ENCODE results near the gene CFAP92. TPM values are rescaled to one million over a fixed set of nuclear protein-coding genes. Genes with fewer than 3 reads are reported as not detected.

The CFAP92 gene
- total and polyA plus RNA-seq, 2 donors (not counting 3 experiments of a cell fraction or from before 2014, with no cell fraction given), result 0.04 to 0.62 TPM

DNA sequence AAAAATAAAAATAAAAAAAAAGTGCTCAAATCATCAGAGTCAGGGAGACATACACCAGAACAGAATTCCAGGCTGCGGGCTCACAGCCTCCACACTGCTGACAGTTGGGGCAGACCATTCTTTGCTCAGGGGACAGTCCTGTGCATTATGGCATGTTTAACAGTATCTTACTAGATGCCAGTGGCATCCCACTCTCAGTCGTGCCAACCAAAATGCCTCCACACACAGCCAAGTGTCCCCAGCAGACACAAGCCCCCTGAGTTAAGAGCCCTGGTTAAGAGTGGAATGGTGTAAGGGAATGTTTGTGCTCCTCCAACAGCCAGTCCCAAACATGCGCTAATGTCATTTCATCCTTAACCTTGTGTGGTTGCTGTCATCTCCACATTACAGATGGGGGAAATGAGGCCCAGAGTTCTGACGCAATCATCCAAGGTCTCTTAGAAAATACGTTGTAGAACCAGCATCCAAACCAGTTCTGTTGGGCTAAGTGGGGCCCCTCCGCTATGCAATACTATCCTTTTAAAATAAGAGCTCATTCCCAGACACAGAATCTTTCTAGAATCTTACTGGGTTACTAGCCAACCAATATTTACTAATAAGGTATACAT, 26.0 kb downstream of the CFAP92 start:
- Histone ChIP-seq H3K9me1 (replicated peaks; ENCODE audit: control insufficient read depth, extremely low read depth, insufficient read depth, low read length) (no peaks in the 10 kb centered on the region), H3K27ac (ENCODE audit: insufficient read depth, low read depth, low read length) (no peak overlapping the region), H3K9me3 (replicated peaks; ENCODE audit: control insufficient read depth, insufficient read depth, low read length) (no peaks in the 10 kb centered on the region), H4K20me1 (replicated peaks; ENCODE audit: control insufficient read depth, extremely low read depth, insufficient read depth, low read length) (no peaks in the 10 kb centered on the region), H2AFZ (ENCODE audit: low read depth, low read length) (no peak overlapping the region), H3K27me3 (ENCODE audit: control insufficient read depth in 2 of 2, insufficient read depth in 2 of 2, low read length in 2 of 2) (no peaks in the 10 kb centered on the region), H3K4me3 (replicated peaks in 1 of 3; ENCODE audit: insufficient read depth in 1 of 3, low read depth in 1 of 3, low read length in 3 of 3) (no peak overlapping the region), H3K36me3 (ENCODE audit: control insufficient read depth in 2 of 2, extremely low read depth in 1 of 2, insufficient read depth in 2 of 2, low read length in 2 of 2) (no peaks in the 10 kb centered on the region), H3K4me1 (ENCODE audit: control insufficient read depth, extremely low read depth, insufficient read depth, low read length) (no peaks in the 10 kb centered on the region), H3K9ac (replicated peaks; ENCODE audit: extremely low read depth, insufficient read depth, low read length) (no peak overlapping the region), H3K79me2 (ENCODE audit: control insufficient read depth, insufficient read depth, low read length) (no peaks in the 10 kb centered on the region), H3K4me2 (ENCODE audit: insufficient read depth, low read length) (no peak overlapping the region)
- BruUV-seq (replicated peaks), result no TSS peak
- intact Hi-C loops (cut with micrococcal nuclease), result no loop called here
- CTCF ChIA-PET, result interaction anchor here (3.5 to 6.0 kb wide), 2 partner anchors 86 to 195 kb away, joined by 60 to 121 read pairs; no protein-coding TSS in a partner anchor
- dilution Hi-C loops (cut with MboI; ENCODE audit: extremely low pct_ligation_motif_present, low sequenced_read_pairs), result no loop called here
- POLR2A ChIA-PET, result no interaction called here
- DNase-seq (ENCODE audit: low read depth, low spot score) (no peak), FAIRE-seq (no peak)
- TF ChIP-seq JUN (IDR thresholded peaks at IDR 0.05; ENCODE audit: borderline replicate concordance, insufficient read depth, insufficient read length, low read depth), result no peak

DNA sequence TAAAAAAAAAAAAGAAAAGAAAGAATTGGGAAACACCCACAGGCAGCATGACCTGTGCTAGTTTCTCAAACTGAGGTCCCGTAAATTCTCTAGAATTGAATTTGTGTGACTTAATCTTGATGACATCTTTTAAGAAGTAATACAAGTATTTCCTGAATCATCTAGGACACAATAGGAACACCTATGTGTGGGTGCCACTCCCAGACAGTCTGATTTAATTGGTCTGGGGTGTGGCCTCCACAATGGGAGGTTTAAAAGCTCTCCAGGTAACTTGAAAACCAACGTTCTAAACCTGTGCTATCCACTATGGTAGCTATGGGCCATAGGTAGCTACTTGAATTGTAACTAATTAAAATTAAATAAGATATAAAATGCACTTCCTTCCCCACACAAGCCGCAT, 28.1 kb downstream of the CFAP92 start:
- TF ChIP-seq JUN (IDR thresholded peaks at IDR 0.05; ENCODE audit: borderline replicate concordance, insufficient read depth, insufficient read length, low read depth) (no peak), MYC (IDR thresholded peaks at IDR 0.05; ENCODE audit: low read depth, low read length) (no peak), POLR2A (IDR thresholded peaks at IDR 0.05; ENCODE audit: low read depth, low read length) (no peak)
- TF ChIP-seq, protein P1, sequence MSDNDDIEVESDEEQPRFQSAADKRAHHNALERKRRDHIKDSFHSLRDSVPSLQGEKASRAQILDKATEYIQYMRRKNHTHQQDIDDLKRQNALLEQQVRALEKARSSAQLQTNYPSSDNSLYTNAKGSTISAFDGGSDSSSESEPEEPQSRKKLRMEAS (IDR thresholded peaks at IDR 0.05; ENCODE audit: insufficient read depth, insufficient read length), result no peak
- TF ChIP-seq, protein P2, sequence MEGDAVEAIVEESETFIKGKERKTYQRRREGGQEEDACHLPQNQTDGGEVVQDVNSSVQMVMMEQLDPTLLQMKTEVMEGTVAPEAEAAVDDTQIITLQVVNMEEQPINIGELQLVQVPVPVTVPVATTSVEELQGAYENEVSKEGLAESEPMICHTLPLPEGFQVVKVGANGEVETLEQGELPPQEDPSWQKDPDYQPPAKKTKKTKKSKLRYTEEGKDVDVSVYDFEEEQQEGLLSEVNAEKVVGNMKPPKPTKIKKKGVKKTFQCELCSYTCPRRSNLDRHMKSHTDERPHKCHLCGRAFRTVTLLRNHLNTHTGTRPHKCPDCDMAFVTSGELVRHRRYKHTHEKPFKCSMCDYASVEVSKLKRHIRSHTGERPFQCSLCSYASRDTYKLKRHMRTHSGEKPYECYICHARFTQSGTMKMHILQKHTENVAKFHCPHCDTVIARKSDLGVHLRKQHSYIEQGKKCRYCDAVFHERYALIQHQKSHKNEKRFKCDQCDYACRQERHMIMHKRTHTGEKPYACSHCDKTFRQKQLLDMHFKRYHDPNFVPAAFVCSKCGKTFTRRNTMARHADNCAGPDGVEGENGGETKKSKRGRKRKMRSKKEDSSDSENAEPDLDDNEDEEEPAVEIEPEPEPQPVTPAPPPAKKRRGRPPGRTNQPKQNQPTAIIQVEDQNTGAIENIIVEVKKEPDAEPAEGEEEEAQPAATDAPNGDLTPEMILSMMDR (IDR thresholded peaks at IDR 0.05; ENCODE audit: extremely low read depth in 1 of 2, insufficient read depth in 1 of 2, low read depth in 1 of 2, low read length in 2 of 2), result no peak
- Histone ChIP-seq H3K36me3 (ENCODE audit: control insufficient read depth in 2 of 2, extremely low read depth in 1 of 2, insufficient read depth in 2 of 2, low read length in 2 of 2) (no peaks in the 10 kb centered on the region), H4K20me1 (replicated peaks; ENCODE audit: control insufficient read depth, extremely low read depth, insufficient read depth, low read length) (no peaks in the 10 kb centered on the region), H3K4me2 (ENCODE audit: insufficient read depth, low read length) (no peak overlapping the region), H3K79me2 (ENCODE audit: control insufficient read depth, insufficient read depth, low read length) (no peaks in the 10 kb centered on the region), H3K4me1 (ENCODE audit: control insufficient read depth, extremely low read depth, insufficient read depth, low read length) (no peaks in the 10 kb centered on the region), H3K27me3 (ENCODE audit: control insufficient read depth in 2 of 2, insufficient read depth in 2 of 2, low read length in 2 of 2) (no peaks in the 10 kb centered on the region), H3K9me3 (replicated peaks; ENCODE audit: control insufficient read depth, insufficient read depth, low read length) (no peaks in the 10 kb centered on the region), H3K27ac (ENCODE audit: insufficient read depth, low read depth, low read length) (no peak overlapping the region), H2AFZ (ENCODE audit: low read depth, low read length) (no peak overlapping the region), H3K9ac (replicated peaks; ENCODE audit: extremely low read depth, insufficient read depth, low read length) (no peak overlapping the region), H3K4me3 (replicated peaks in 1 of 3; ENCODE audit: insufficient read depth in 1 of 3, low read depth in 1 of 3, low read length in 3 of 3) (no peak overlapping the region), H3K9me1 (replicated peaks; ENCODE audit: control insufficient read depth, extremely low read depth, insufficient read depth, low read length) (no peaks in the 10 kb centered on the region)
- intact Hi-C loops (cut with micrococcal nuclease) (no loop called here), dilution Hi-C loops (cut with MboI; ENCODE audit: extremely low pct_ligation_motif_present, low sequenced_read_pairs) (no loop called here)
- no TSS peak for BruUV-seq (replicated peaks)
- FAIRE-seq, result no peak
- ChIA-PET CTCF (no interaction called here), POLR2A (interaction anchor here (0.6 kb wide), 1 partner anchor 207 kb away, joined by 3 read pairs; no protein-coding TSS in a partner anchor)
- no peak for DNase-seq (ENCODE audit: low read depth, low spot score)
